Activated CD4-positive, alpha-beta T cell treated with anti-CD3 and anti-CD28 coated beads for 36 hours (primary cell): Measurements from ENCODE around the gene PHF21B. TPM values are rescaled to one million over a fixed set of nuclear protein-coding genes. Genes with fewer than 3 reads are reported as not detected.

Source experiments
- ATAC-seq: fragments of 200-7000 bp; cut with Tn5 transposase; one replicate; pipeline ENCODE4 v1.10.0; 2021; ENCODE audit warnings: mild to moderate bottlenecking, moderate library complexity
- CTCF ChIA-PET: fragments of 350-600 bp; sonication (Branson Sonifier 250); formaldehyde crosslinking; loops from one replicate; lab custom pipeline; 2021; ENCODE audit warnings: antibody characterized with exemption; lab: Charles Lee
- POLR2A ChIA-PET: fragments of 350-600 bp; sonication (Branson Sonifier 250); formaldehyde crosslinking; loops from one replicate; lab custom pipeline; 2021; ENCODE audit warnings: antibody characterized with exemption, inconsistent platforms; lab: Charles Lee
- DNase-seq: peaks from one replicate; pipeline ENCODE4 v3.0.0-alpha.2; 2020
- H3K27ac Mint-ChIP-seq: one replicate; pipeline ENCODE4 v1.8.0; 2021; ENCODE audit warnings: mixed read lengths
- H3K27me3 Mint-ChIP-seq: one replicate; pipeline ENCODE4 v1.8.0; 2021; ENCODE audit warnings: mixed read lengths
- H3K36me3 Mint-ChIP-seq: one replicate; pipeline ENCODE4 v1.8.0; 2021; ENCODE audit warnings: low read depth, mixed read lengths
- H3K4me1 Mint-ChIP-seq: one replicate; pipeline ENCODE4 v1.8.0; 2021; ENCODE audit warnings: mixed read lengths
- H3K4me3 Mint-ChIP-seq: one replicate; pipeline ENCODE4 v1.8.0; 2021; ENCODE audit warnings: mild to moderate bottlenecking, moderate library complexity, mixed read lengths
- H3K9me3 Mint-ChIP-seq: one replicate; pipeline ENCODE4 v1.8.0; 2021; ENCODE audit warnings: low read depth, mixed read lengths
- intact Hi-C, 2 experiments: fragments of 100-400 bp; cut with DNase I in 1 of 2; cut with micrococcal nuclease in 1 of 2; formaldehyde crosslinking; loops; one replicate each; pipeline versions ENCODE4 v1.14.2 to v1.15.1; 2022 to 2024; cut with DNase I, micrococcal nuclease
- total RNA-seq, 2 experiments: library from RNA; stranded (reverse); gene quantifications; one replicate each; pipeline ENCODE4 v1.2.3, GENCODE V29; 2021

The PHF21B gene
- total RNA-seq, 2 experiments from 2014 or later = not detected

- ChIA-PET POLR2A (no interaction called here), CTCF (no interaction called here)
- peaks cover 17% of the 10 kb centered on the region for H3K27me3 Mint-ChIP-seq
- no peak overlapping the region for H3K4me3 Mint-ChIP-seq
- no peaks in the 10 kb centered on the region for H3K9me3 Mint-ChIP-seq
- no peak overlapping the region for H3K27ac Mint-ChIP-seq
- no peak for DNase-seq
- no peak for ATAC-seq
- H3K36me3 Mint-ChIP-seq = no peaks in the 10 kb centered on the region
- intact Hi-C loops = loop anchor here in 1 of 2 experiments (10.0 kb wide), 1 partner anchor 303 kb away; no protein-coding TSS in a partner anchor
- no peaks in the 10 kb centered on the region for H3K4me1 Mint-ChIP-seq
These were observed 11.5 kb downstream of the PHF21B start for GRCh38 chr22:44998296-44998695.

DNA sequence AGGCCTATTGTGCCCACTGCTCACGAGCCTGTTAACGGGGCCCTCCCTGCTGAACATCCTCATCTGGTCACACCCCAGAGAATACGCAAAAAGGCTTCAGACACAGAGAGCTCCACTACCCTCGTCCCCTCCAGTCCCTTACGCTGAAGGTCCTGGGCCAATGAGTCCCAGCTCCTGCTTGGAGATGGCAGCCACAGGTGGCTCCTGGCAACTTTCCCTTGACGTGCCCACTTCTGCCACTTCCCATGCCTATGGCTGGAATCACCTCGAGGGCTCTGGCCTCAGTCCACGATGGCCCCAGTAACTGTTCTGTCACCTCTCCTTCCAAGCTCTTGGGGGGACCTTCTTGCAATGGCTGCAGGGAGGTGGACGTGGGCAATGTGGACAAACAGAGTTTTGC is 12.7 kb downstream of the PHF21B start:
- POLR2A ChIA-PET = no interaction called here
- H3K4me1 Mint-ChIP-seq = no peaks in the 10 kb centered on the region

GRCh38 chr22:44996648-44997047 is 13.2 kb downstream of the PHF21B start:
- ChIA-PET CTCF (no interaction called here), POLR2A (no interaction called here)
- H3K27me3 Mint-ChIP-seq = peaks cover 9% of the 10 kb centered on the region
- H3K27ac Mint-ChIP-seq = no peak overlapping the region
- H3K36me3 Mint-ChIP-seq = no peaks in the 10 kb centered on the region
- no peak overlapping the region for H3K4me3 Mint-ChIP-seq
- H3K9me3 Mint-ChIP-seq = no peaks in the 10 kb centered on the region
- DNase-seq (no peak), ATAC-seq (no peak)
- intact Hi-C loops = loop anchor here in 1 of 2 experiments (10.0 kb wide), 1 partner anchor 302 kb away; no protein-coding TSS in a partner anchor
- H3K4me1 Mint-ChIP-seq = no peaks in the 10 kb centered on the region

More for the DNA sequence above, 12.7 kb downstream of the PHF21B start:
- H3K27me3 Mint-ChIP-seq = peaks cover 10% of the 10 kb centered on the region
- H3K27ac Mint-ChIP-seq = no peak overlapping the region
- H3K9me3 Mint-ChIP-seq = no peaks in the 10 kb centered on the region
- no peak for ATAC-seq
- H3K4me3 Mint-ChIP-seq = no peak overlapping the region
- intact Hi-C loops = loop anchor here in 1 of 2 experiments (10.0 kb wide), 1 partner anchor 302 kb away; no protein-coding TSS in a partner anchor
- H3K36me3 Mint-ChIP-seq = no peaks in the 10 kb centered on the region
- DNase-seq = no peak
- CTCF ChIA-PET = no interaction called here

DNA sequence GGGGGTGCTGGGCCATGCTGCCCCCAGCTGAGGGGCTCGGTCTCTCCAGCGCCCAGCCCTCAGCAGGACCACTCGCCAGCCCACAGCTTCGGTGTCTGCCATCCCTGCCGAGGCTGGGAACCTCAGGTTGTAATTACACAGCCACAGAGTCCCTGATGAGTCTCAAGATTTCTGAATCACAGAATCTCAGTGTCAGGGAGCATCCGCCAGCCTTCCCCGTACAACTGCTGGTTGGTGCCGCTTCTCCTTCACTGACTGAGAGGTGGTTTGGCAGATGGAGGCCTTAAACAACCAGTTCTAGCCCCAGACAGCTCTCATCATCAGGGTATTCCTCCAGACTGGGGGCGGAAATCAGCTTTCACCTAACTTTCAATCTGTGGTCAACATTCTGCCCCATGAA is 13.7 kb downstream of the PHF21B start:
- no peak overlapping the region for H3K27ac Mint-ChIP-seq
- POLR2A ChIA-PET = no interaction called here
- no peaks in the 10 kb centered on the region for H3K36me3 Mint-ChIP-seq
- CTCF ChIA-PET = no interaction called here
- DNase-seq (no peak), ATAC-seq (no peak)
- no peak overlapping the region for H3K4me3 Mint-ChIP-seq
- no peaks in the 10 kb centered on the region for H3K9me3 Mint-ChIP-seq
- no peaks in the 10 kb centered on the region for H3K4me1 Mint-ChIP-seq
- H3K27me3 Mint-ChIP-seq = peaks cover 8% of the 10 kb centered on the region
- intact Hi-C loops = loop anchor here in 1 of 2 experiments (10.0 kb wide), 1 partner anchor 301 kb away; no protein-coding TSS in a partner anchor

DNA sequence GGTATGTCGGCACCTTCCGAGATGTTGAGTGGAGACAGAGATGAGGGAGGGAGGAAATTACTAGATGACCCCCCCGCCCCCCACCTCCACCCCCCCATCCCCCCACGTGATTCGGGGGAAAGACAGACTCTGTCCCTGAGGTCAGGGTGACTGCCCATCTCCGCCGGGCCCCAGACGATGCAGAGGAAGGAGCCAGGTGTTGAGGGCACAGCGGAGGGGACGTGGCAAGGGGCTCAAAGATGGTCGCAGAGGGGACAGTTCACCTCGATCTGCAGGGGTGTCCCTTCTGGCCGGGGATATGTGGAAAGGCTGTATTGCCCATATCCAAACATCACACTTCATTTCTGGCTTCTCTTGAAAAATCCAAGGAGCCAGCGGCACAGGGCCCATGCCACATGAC is 14.1 kb downstream of the PHF21B start:
- Mint-ChIP-seq H3K4me1 (no peaks in the 10 kb centered on the region), H3K27me3 (peaks cover 8% of the 10 kb centered on the region), H3K27ac (no peak overlapping the region), H3K4me3 (no peak overlapping the region), H3K36me3 (no peaks in the 10 kb centered on the region), H3K9me3 (no peaks in the 10 kb centered on the region)
- ATAC-seq (no peak), DNase-seq (no peak)
- ChIA-PET CTCF (no interaction called here), POLR2A (no interaction called here)
- intact Hi-C loops = loop anchor here in 1 of 2 experiments (10.0 kb wide), 1 partner anchor 301 kb away; no protein-coding TSS in a partner anchor

DNA sequence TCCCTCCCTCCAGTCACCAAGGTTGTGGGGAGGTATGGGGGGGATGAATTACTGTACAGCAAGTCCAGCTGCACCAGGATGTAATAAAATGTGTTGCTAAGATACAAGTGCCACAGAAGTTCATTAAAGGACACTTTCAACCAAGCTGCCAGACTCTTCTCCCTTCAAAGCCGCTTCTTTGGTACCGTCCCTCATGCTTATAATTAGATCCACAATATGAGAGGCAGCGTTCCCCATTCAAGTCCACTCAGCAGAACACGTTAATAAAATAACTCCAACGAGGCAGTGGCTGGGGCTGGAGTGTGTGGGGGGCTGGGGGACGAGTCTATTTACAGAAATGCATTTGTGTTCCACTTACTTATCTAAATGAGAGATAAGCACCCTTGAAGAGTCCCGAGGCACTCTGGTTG is 14.7 kb downstream of the PHF21B start:
- CTCF ChIA-PET = interaction anchor here (0.5 kb wide), 1 partner anchor 9 kb away, joined by 3 read pairs; no protein-coding TSS in a partner anchor
- POLR2A ChIA-PET = no interaction called here
- ATAC-seq = no peak

GRCh38 chr22:44994399-44995104 is 15.3 kb downstream of the PHF21B start:
- POLR2A ChIA-PET = no interaction called here
- Mint-ChIP-seq H3K4me1 (no peaks in the 10 kb centered on the region), H3K27me3 (peaks cover 8% of the 10 kb centered on the region), H3K9me3 (no peaks in the 10 kb centered on the region), H3K36me3 (no peaks in the 10 kb centered on the region), H3K4me3 (no peak overlapping the region), H3K27ac (no peak overlapping the region)
- CTCF ChIA-PET = interaction anchor here (0.5 kb wide), 2 partner anchors 9 to 12 kb away, joined by 3 read pairs; no protein-coding TSS in a partner anchor
- DNase-seq (no peak), ATAC-seq (no peak)
- intact Hi-C loops = loop anchor here in 1 of 2 experiments (10.0 kb wide), 1 partner anchor 300 kb away; no protein-coding TSS in a partner anchor

More for the DNA sequence above, 14.7 kb downstream of the PHF21B start:
- no peak overlapping the region for H3K4me3 Mint-ChIP-seq
- no peaks in the 10 kb centered on the region for H3K4me1 Mint-ChIP-seq
- H3K9me3 Mint-ChIP-seq = no peaks in the 10 kb centered on the region
- no peaks in the 10 kb centered on the region for H3K36me3 Mint-ChIP-seq
- H3K27ac Mint-ChIP-seq = no peak overlapping the region
- peaks cover 8% of the 10 kb centered on the region for H3K27me3 Mint-ChIP-seq
- DNase-seq = no peak
- intact Hi-C loops = loop anchor here in 1 of 2 experiments (10.0 kb wide), 1 partner anchor 300 kb away; no protein-coding TSS in a partner anchor

DNA sequence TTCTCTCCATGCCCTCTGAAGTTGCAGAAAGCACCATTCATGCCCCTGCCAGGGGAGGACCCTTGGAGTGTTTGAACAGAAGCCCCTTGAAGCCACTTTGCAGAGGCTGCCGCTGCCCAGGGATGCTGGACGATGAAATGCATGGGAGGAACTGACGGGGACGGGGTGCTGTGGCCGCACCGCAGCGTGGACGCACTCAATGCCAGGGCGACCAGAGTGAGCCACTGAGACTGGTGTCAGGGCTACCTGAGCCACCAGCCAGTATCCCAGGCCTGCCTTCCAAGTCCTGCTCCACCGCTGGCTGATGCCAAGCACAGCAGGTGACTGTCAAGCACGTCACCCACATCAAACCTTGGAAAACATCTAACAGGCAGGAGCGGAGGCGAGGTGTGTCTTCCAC is 17.6 kb downstream of the PHF21B start:
- POLR2A ChIA-PET = no interaction called here

GRCh38 chr22:44991218-44991617 is 18.6 kb downstream of the PHF21B start:
- Mint-ChIP-seq H3K4me1 (no peaks in the 10 kb centered on the region), H3K4me3 (no peak overlapping the region), H3K9me3 (no peaks in the 10 kb centered on the region), H3K27ac (no peak overlapping the region), H3K36me3 (no peaks in the 10 kb centered on the region), H3K27me3 (peaks cover 6% of the 10 kb centered on the region)
- DNase-seq (no peak), ATAC-seq (no peak)
- intact Hi-C loops = loop anchor here in 1 of 2 experiments (10.0 kb wide), 1 partner anchor 296 kb away; no protein-coding TSS in a partner anchor
- POLR2A ChIA-PET = interaction anchor here (0.8 kb wide), 1 partner anchor 231 kb away, joined by 5 read pairs; no protein-coding TSS in a partner anchor
- CTCF ChIA-PET = no interaction called here

More for the DNA sequence above, 17.6 kb downstream of the PHF21B start:
- DNase-seq = no peak
- Mint-ChIP-seq H3K27me3 (peaks cover 12% of the 10 kb centered on the region), H3K9me3 (no peaks in the 10 kb centered on the region), H3K36me3 (no peaks in the 10 kb centered on the region), H3K4me1 (no peaks in the 10 kb centered on the region), H3K27ac (no peak overlapping the region), H3K4me3 (no peak overlapping the region)
- intact Hi-C loops = loop anchor here in 1 of 2 experiments (10.0 kb wide), 1 partner anchor 297 kb away; no protein-coding TSS in a partner anchor
- ATAC-seq = no peak
- CTCF ChIA-PET = no interaction called here

- POLR2A ChIA-PET = no interaction called here
- intact Hi-C loops = loop anchor here in 1 of 2 experiments (10.0 kb wide), 1 partner anchor 296 kb away; no protein-coding TSS in a partner anchor
- CTCF ChIA-PET = no interaction called here
- ATAC-seq (no peak), DNase-seq (no peak)
- peaks cover 6% of the 10 kb centered on the region for H3K27me3 Mint-ChIP-seq
- no peaks in the 10 kb centered on the region for H3K4me1 Mint-ChIP-seq
- no peak overlapping the region for H3K27ac Mint-ChIP-seq
- no peak overlapping the region for H3K4me3 Mint-ChIP-seq
- H3K9me3 Mint-ChIP-seq = no peaks in the 10 kb centered on the region
- no peaks in the 10 kb centered on the region for H3K36me3 Mint-ChIP-seq
These were observed 19.0 kb downstream of the PHF21B start for GRCh38 chr22:44990810-44991209.

DNA sequence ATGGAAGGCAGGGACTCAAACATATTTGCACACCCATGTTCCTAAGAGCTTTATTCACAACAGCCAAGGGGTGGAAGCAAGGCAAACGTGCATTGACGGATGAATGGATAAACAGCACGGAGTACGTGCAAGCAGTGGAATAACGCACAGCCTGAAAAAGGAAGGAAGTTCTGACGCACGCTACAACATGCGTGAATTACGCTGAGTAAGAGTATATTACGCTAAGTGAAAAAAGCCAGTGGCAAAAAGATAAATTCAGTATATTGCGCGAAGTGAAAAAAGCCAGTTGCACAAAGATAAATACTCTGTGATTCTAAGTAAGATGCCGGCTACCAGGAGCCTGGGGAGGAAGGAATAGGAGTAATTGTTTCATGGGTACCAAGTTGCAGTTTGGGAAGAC is 19.5 kb downstream of the PHF21B start:
- POLR2A ChIA-PET = no interaction called here
- ATAC-seq (no peak), DNase-seq (no peak)
- Mint-ChIP-seq H3K27me3 (peaks cover 6% of the 10 kb centered on the region), H3K4me1 (no peaks in the 10 kb centered on the region), H3K27ac (no peak overlapping the region), H3K36me3 (no peaks in the 10 kb centered on the region), H3K9me3 (no peaks in the 10 kb centered on the region), H3K4me3 (no peak overlapping the region)
- CTCF ChIA-PET = no interaction called here
- intact Hi-C loops = loop anchor here in 1 of 2 experiments (10.0 kb wide), 1 partner anchor 296 kb away; no protein-coding TSS in a partner anchor
